Upper lobe of left lung (tissue), 4 donors: ENCODE results near the gene TMEM131L.

Experiments
- CTCF ChIP-seq, 6 experiments: fragments of 450-650 bp in 4 of 6; fragments of 200-600 bp in 2 of 6; sonication (generic) in 2 of 6; IDR thresholded peaks; one replicate each; pipeline ENCODE4 v1.5.1; 2016 to 2019; ENCODE audit warnings: antibody characterized with exemption in 6 of 6
- EP300 ChIP-seq, 4 donors: sonication (generic); formaldehyde crosslinking; IDR thresholded peaks; one replicate each; pipeline ENCODE4 v1.5.1; 2017; ENCODE audit warnings: antibody characterized with exemption in 4 of 4, control low read depth in 2 of 4
- POLR2A ChIP-seq, 4 donors: fragments of 450-650 bp; IDR thresholded peaks; one replicate each; pipeline ENCODE4 v1.5.1; 2016 to 2017; ENCODE audit warnings: antibody characterized with exemption in 4 of 4, mild to moderate bottlenecking in 2 of 4

- TF ChIP-seq POLR2A (IDR thresholded peaks at IDR 0.05) = no peak
- no peak for TF ChIP-seq EP300 (IDR thresholded peaks at IDR 0.05)
- TF ChIP-seq CTCF (IDR thresholded peaks at IDR 0.05) = no peak
Measured at GRCh38 chr4:153464068-153464467, 2.1 kb upstream of the TMEM131L start.
